Measurements from ENCODE around the gene OTOGL.

The OTOGL gene

GRCh38 chr12:80406253-80406652 lies 306.9 kb downstream of the OTOGL start:
- DNase-seq = no peak
- Mint-ChIP-seq H3K9me3 (no peaks in the 10 kb centered on the region), H3K36me3 (ENCODE audit: low read depth) (no peaks in the 10 kb centered on the region), H3K4me3 (no peak overlapping the region), H3K27ac (no peak overlapping the region), H3K4me1 (ENCODE audit: low read depth) (no peaks in the 10 kb centered on the region), H3K27me3 (no peaks in the 10 kb centered on the region)

- DNase-seq = no peak
- no peaks in the 10 kb centered on the region for H3K36me3 Mint-ChIP-seq (ENCODE audit: low read depth)
- no peaks in the 10 kb centered on the region for H3K4me1 Mint-ChIP-seq (ENCODE audit: low read depth)
- H3K4me3 Mint-ChIP-seq = no peak overlapping the region
- H3K27ac Mint-ChIP-seq = no peak overlapping the region
- H3K27me3 Mint-ChIP-seq = no peaks in the 10 kb centered on the region
- no peaks in the 10 kb centered on the region for H3K9me3 Mint-ChIP-seq
These were observed 312.4 kb downstream of the OTOGL start for GRCh38 chr12:80411787-80412186.

- no peaks in the 10 kb centered on the region for H3K4me1 Mint-ChIP-seq (ENCODE audit: low read depth)
- H3K27ac Mint-ChIP-seq = no peak overlapping the region
- H3K9me3 Mint-ChIP-seq = no peaks in the 10 kb centered on the region
- no peak overlapping the region for H3K4me3 Mint-ChIP-seq
- no peak for DNase-seq
- no peaks in the 10 kb centered on the region for H3K27me3 Mint-ChIP-seq
- no peaks in the 10 kb centered on the region for H3K36me3 Mint-ChIP-seq (ENCODE audit: low read depth)
These were observed 313.1 kb downstream of the OTOGL start for GRCh38 chr12:80412343-80412953.

- no peaks in the 10 kb centered on the region for H3K9me3 Mint-ChIP-seq
These were observed 314.1 kb downstream of the OTOGL start for GRCh38 chr12:80413462-80413861.

GRCh38 chr12:80415466-80415865 lies 316.1 kb downstream of the OTOGL start:
- Mint-ChIP-seq H3K4me1 (ENCODE audit: low read depth) (no peaks in the 10 kb centered on the region), H3K9me3 (no peaks in the 10 kb centered on the region), H3K36me3 (ENCODE audit: low read depth) (no peaks in the 10 kb centered on the region), H3K4me3 (no peak overlapping the region), H3K27ac (no peak overlapping the region), H3K27me3 (no peaks in the 10 kb centered on the region)
- no peak for DNase-seq

More at GRCh38 chr12:80413462-80413861, 314.1 kb downstream of the OTOGL start:
- Mint-ChIP-seq H3K27ac (no peak overlapping the region), H3K4me1 (ENCODE audit: low read depth) (no peaks in the 10 kb centered on the region), H3K27me3 (no peaks in the 10 kb centered on the region), H3K36me3 (ENCODE audit: low read depth) (no peaks in the 10 kb centered on the region), H3K4me3 (no peak overlapping the region)
- DNase-seq = no peak

- Mint-ChIP-seq H3K27me3 (no peaks in the 10 kb centered on the region), H3K4me3 (no peak overlapping the region), H3K4me1 (ENCODE audit: low read depth) (no peaks in the 10 kb centered on the region), H3K36me3 (ENCODE audit: low read depth) (no peaks in the 10 kb centered on the region), H3K27ac (no peak overlapping the region), H3K9me3 (no peaks in the 10 kb centered on the region)
- DNase-seq = no peak
These were observed 320.3 kb downstream of the OTOGL start for GRCh38 chr12:80419644-80420043.

GRCh38 chr12:80420075-80420474 lies 320.7 kb downstream of the OTOGL start:
- no peak overlapping the region for H3K4me3 Mint-ChIP-seq
- no peaks in the 10 kb centered on the region for H3K27me3 Mint-ChIP-seq
- no peaks in the 10 kb centered on the region for H3K9me3 Mint-ChIP-seq
- H3K36me3 Mint-ChIP-seq (ENCODE audit: low read depth) = no peaks in the 10 kb centered on the region
- no peaks in the 10 kb centered on the region for H3K4me1 Mint-ChIP-seq (ENCODE audit: low read depth)
- no peak for DNase-seq
- H3K27ac Mint-ChIP-seq = no peak overlapping the region

- Mint-ChIP-seq H3K4me1 (ENCODE audit: low read depth) (no peaks in the 10 kb centered on the region), H3K9me3 (no peaks in the 10 kb centered on the region), H3K27me3 (no peaks in the 10 kb centered on the region), H3K4me3 (no peak overlapping the region), H3K36me3 (ENCODE audit: low read depth) (no peaks in the 10 kb centered on the region), H3K27ac (no peak overlapping the region)
- no peak for DNase-seq
These were observed 323.2 kb downstream of the OTOGL start for GRCh38 chr12:80422550-80422949.

Measured in activated T-cell treated with anti-CD3 and anti-CD28 coated beads, Interleukin-2, amount 50 U/mL, for 24 hours (primary cell).